Mesenchymal stem cell (in vitro differentiated cells and primary cell): ENCODE results near the gene KRT6B.

Source experiments
- DNase-seq: peaks from one replicate; pipeline ENCODE4 v3.0.0-alpha.2; 2013
- H2AFZ ChIP-seq: one replicate; pipeline ENCODE4 v1.6.1; 2013; ENCODE audit warnings: low read depth, mild to moderate bottlenecking, control low read depth, inconsistent platforms, low read length, moderate library complexity
- H2AK5ac ChIP-seq: 2 replicates; pipeline ENCODE4 v1.6.1; 2013; ENCODE audit warnings: low read length, moderate library complexity, mild to moderate bottlenecking, inconsistent platforms; ENCODE audit not compliant: severe bottlenecking
- H2BK120ac ChIP-seq: one replicate; pipeline ENCODE4 v1.6.1; 2013; ENCODE audit warnings: low read depth, mild to moderate bottlenecking, inconsistent platforms, low read length, moderate library complexity
- H2BK12ac ChIP-seq, 2 experiments: one replicate each; pipeline ENCODE4 v1.6.1; 2013; ENCODE audit warnings: inconsistent platforms in 2 of 2, low read length in 2 of 2, mild to moderate bottlenecking in 2 of 2, moderate library complexity in 2 of 2, control low read depth in 1 of 2
- H2BK15ac ChIP-seq: one replicate; pipeline ENCODE4 v1.6.1; 2013; ENCODE audit warnings: mild to moderate bottlenecking, low read depth, inconsistent platforms; ENCODE audit not compliant: poor library complexity, severe bottlenecking
- H2BK5ac ChIP-seq: 2 replicates; pipeline ENCODE4 v1.6.1; 2013; ENCODE audit warnings: low read depth, mild to moderate bottlenecking, low read length, control low read depth, inconsistent platforms; ENCODE audit not compliant: poor library complexity, severe bottlenecking
- H3K14ac ChIP-seq, 2 experiments: one replicate each; pipeline ENCODE4 v1.6.1; 2013; ENCODE audit warnings: inconsistent platforms in 2 of 2, low read length in 2 of 2, control low read depth in 1 of 2, mild to moderate bottlenecking in 1 of 2, moderate library complexity in 1 of 2
- H3K18ac ChIP-seq, 2 experiments: one replicate each; pipeline ENCODE4 v1.6.1; 2013; ENCODE audit warnings: inconsistent platforms in 2 of 2, low read length in 2 of 2, control low read depth in 1 of 2, low read depth in 1 of 2, mild to moderate bottlenecking in 1 of 2
- H3K23ac ChIP-seq, 2 experiments: one replicate each; pipeline ENCODE4 v1.6.1; 2013; ENCODE audit warnings: inconsistent platforms in 2 of 2, low read length in 2 of 2, mild to moderate bottlenecking in 2 of 2, moderate library complexity in 2 of 2, control low read depth in 1 of 2
- H3K27ac ChIP-seq: 2 replicates; pipeline ENCODE4 v1.5.1; 2013; ENCODE audit warnings: mild to moderate bottlenecking, moderate library complexity, low read length, control low read depth, inconsistent platforms; ENCODE audit not compliant: poor library complexity, severe bottlenecking
- H3K27me3 ChIP-seq, 2 experiments: 2 replicates each; pipeline versions ENCODE4 v1.6.1 to v1.7.0; 2013; ENCODE audit warnings: low read length in 2 of 2, mild to moderate bottlenecking in 2 of 2, moderate library complexity in 2 of 2, control low read depth in 1 of 2, inconsistent platforms in 1 of 2; ENCODE audit not compliant: control insufficient read depth in 1 of 2, insufficient read depth in 1 of 2
- H3K36me3 ChIP-seq, 2 experiments: 2 replicates each; pipeline versions ENCODE4 v1.6.1 to v1.7.0; 2013; ENCODE audit warnings: low read length in 2 of 2, control low read depth in 1 of 2, inconsistent platforms in 1 of 2, low read depth in 1 of 2, mild to moderate bottlenecking in 1 of 2; ENCODE audit not compliant: insufficient read depth in 2 of 2, control insufficient read depth in 1 of 2
- H3K4ac ChIP-seq, 2 experiments: one replicate each; pipeline ENCODE4 v1.6.1; 2013; ENCODE audit warnings: inconsistent platforms in 2 of 2, low read length in 2 of 2, mild to moderate bottlenecking in 2 of 2, moderate library complexity in 2 of 2, control low read depth in 1 of 2, low read depth in 1 of 2
- H3K4me1 ChIP-seq: 2 replicates; pipeline ENCODE4 v1.6.1; 2013; ENCODE audit warnings: low read depth, low read length, control low read depth; ENCODE audit not compliant: control insufficient read depth, insufficient read depth
- H3K4me2 ChIP-seq: 2 replicates; pipeline ENCODE4 v1.6.1; 2013; ENCODE audit warnings: low read length, mild to moderate bottlenecking, inconsistent platforms; ENCODE audit not compliant: poor library complexity, severe bottlenecking
- H3K4me3 ChIP-seq, 2 experiments: 2 replicates each; pipeline versions ENCODE4 v1.5.1 to v1.7.0; 2013; ENCODE audit warnings: low read length in 2 of 2, mild to moderate bottlenecking in 2 of 2, control low read depth in 1 of 2, low read depth in 1 of 2; ENCODE audit not compliant: insufficient read depth in 1 of 2
- H3K79me1 ChIP-seq: replicated peaks from 2 replicates; pipeline ENCODE4 v1.6.1; 2013; ENCODE audit warnings: mild to moderate bottlenecking, control low read depth, low read length, inconsistent platforms; ENCODE audit not compliant: poor library complexity, severe bottlenecking
- H3K9ac ChIP-seq: 2 replicates; pipeline ENCODE4 v1.7.0; 2013; ENCODE audit warnings: mild to moderate bottlenecking, low read length, moderate library complexity
- H3K9me3 ChIP-seq: 2 replicates; pipeline ENCODE4 v1.7.0; 2013; ENCODE audit warnings: mild to moderate bottlenecking, low read length; ENCODE audit not compliant: control insufficient read depth
- H4K8ac ChIP-seq: one replicate; pipeline ENCODE4 v1.6.1; 2013; ENCODE audit warnings: inconsistent platforms, mild to moderate bottlenecking, low read length, moderate library complexity
- H4K91ac ChIP-seq: one replicate; pipeline ENCODE4 v1.6.1; 2013; ENCODE audit warnings: mild to moderate bottlenecking, low read length, inconsistent platforms
- WGBS: methylation state at CpG from one replicate; pipeline ENCODE4 v1.1.7; 2013; ENCODE audit warnings: mixed read lengths; 5-methylcytosine and 5-hydroxymethylcytosine counted together

KRT6B gene

GRCh38 chr12:52444647-52445595, 7.0 kb downstream of the KRT6B start:
- Histone ChIP-seq H2BK12ac (no peak overlapping the region), H4K8ac (no peak overlapping the region), H3K9ac (no peak overlapping the region), H2BK120ac (no peak overlapping the region), H3K23ac (no peak overlapping the region), H3K27ac (no peak overlapping the region), H2BK15ac (no peak overlapping the region), H2BK5ac (no peak overlapping the region), H3K4ac (no peak overlapping the region), H3K9me3 (no peaks in the 10 kb centered on the region), H4K91ac (no peak overlapping the region), H2AK5ac (no peak overlapping the region), H3K27me3 (peaks cover 18 to 44% of the 10 kb centered on the region in 2 experiments), H3K79me1 (no peaks in the 10 kb centered on the region), H3K18ac (no peak overlapping the region), H3K4me3 (no peak overlapping the region), H3K4me2 (no peak overlapping the region), H2AFZ (no peak overlapping the region), H3K14ac (no peak overlapping the region), H3K4me1 (no peaks in the 10 kb centered on the region), H3K36me3 (no peaks in the 10 kb centered on the region)
- 91% methylated on average over 7 of the region's 10 CpGs for WGBS
- no peak for DNase-seq

DNA sequence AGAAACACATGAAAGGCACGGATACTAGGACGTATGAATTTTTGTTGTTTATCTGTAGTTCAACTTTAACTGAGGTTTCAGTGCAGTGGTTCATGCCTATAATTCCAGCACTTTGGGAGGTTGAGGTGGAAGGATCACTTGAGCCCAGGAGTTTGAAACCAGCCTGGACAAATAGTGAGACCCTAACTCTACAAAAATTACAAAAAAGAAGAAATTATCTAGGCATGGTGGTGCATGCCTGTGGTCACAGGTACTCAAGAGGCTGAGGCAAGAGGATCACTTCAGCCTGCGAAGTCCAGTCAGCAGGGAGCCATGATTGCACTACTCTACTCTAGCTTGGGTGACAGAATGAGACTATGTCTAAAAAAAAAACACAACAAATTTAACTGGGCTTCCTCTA, 8.0 kb downstream of the KRT6B start:
- Histone ChIP-seq H3K4me2 (no peak overlapping the region), H3K36me3 (no peaks in the 10 kb centered on the region), H2BK12ac (no peak overlapping the region), H2BK15ac (no peak overlapping the region), H4K91ac (no peak overlapping the region), H2BK120ac (no peak overlapping the region), H3K4me1 (no peaks in the 10 kb centered on the region), H3K27ac (no peak overlapping the region), H2AK5ac (no peak overlapping the region), H3K18ac (no peak overlapping the region), H3K9me3 (no peaks in the 10 kb centered on the region), H3K14ac (no peak overlapping the region), H3K4ac (no peak overlapping the region), H3K23ac (no peak overlapping the region), H4K8ac (no peak overlapping the region), H2BK5ac (no peak overlapping the region), H3K27me3 (peaks cover 24 to 41% of the 10 kb centered on the region in 2 experiments), H3K4me3 (no peak overlapping the region), H2AFZ (no peak overlapping the region), H3K9ac (no peak overlapping the region), H3K79me1 (no peaks in the 10 kb centered on the region)
- WGBS = 60% methylated on average over 2 of the region's 3 CpGs
- DNase-seq = no peak

GRCh38 chr12:52442600-52443061, 9.3 kb downstream of the KRT6B start:
- no peak overlapping the region for H3K4ac ChIP-seq
- WGBS = 23% methylated on average over 6 of the region's 6 CpGs
- H3K27ac ChIP-seq = no peak overlapping the region
- no peaks in the 10 kb centered on the region for H3K36me3 ChIP-seq
- DNase-seq = peak; percentile 10
- H3K27me3 ChIP-seq = peaks cover 27 to 36% of the 10 kb centered on the region in 2 experiments
- H2BK120ac ChIP-seq = no peak overlapping the region
- no peak overlapping the region for H3K18ac ChIP-seq
- no peak overlapping the region for H4K8ac ChIP-seq
- no peak overlapping the region for H3K14ac ChIP-seq
- H3K4me3 ChIP-seq = no peak overlapping the region
- no peak overlapping the region for H2BK12ac ChIP-seq
- H3K4me1 ChIP-seq = no peaks in the 10 kb centered on the region
- H2BK15ac ChIP-seq = no peak overlapping the region
- H2BK5ac ChIP-seq = no peak overlapping the region
- H3K23ac ChIP-seq = no peak overlapping the region
- H3K4me2 ChIP-seq = no peak overlapping the region
- no peak overlapping the region for H2AK5ac ChIP-seq
- no peak overlapping the region for H2AFZ ChIP-seq
- H4K91ac ChIP-seq = no peak overlapping the region
- no peak overlapping the region for H3K9ac ChIP-seq
- no peaks in the 10 kb centered on the region for H3K79me1 ChIP-seq
- H3K9me3 ChIP-seq = no peaks in the 10 kb centered on the region

- no peak for DNase-seq
- no peak overlapping the region for H3K14ac ChIP-seq
- H3K4me3 ChIP-seq = no peak overlapping the region
- H3K4me1 ChIP-seq = no peaks in the 10 kb centered on the region
- no peak overlapping the region for H4K8ac ChIP-seq
- H2BK5ac ChIP-seq = no peak overlapping the region
- no peaks in the 10 kb centered on the region for H3K9me3 ChIP-seq
- H2AFZ ChIP-seq = no peak overlapping the region
- no peak overlapping the region for H3K4me2 ChIP-seq
- peak overlapping the region; percentile 6 for H3K9ac ChIP-seq
- 74% methylated on average over 9 of the region's 9 CpGs for WGBS
- H3K27ac ChIP-seq = no peak overlapping the region
- H3K18ac ChIP-seq = no peak overlapping the region
- no peak overlapping the region for H2BK15ac ChIP-seq
- H3K36me3 ChIP-seq = no peaks in the 10 kb centered on the region
- H4K91ac ChIP-seq = no peak overlapping the region
- no peak overlapping the region for H3K23ac ChIP-seq
- H3K4ac ChIP-seq = no peak overlapping the region
- no peak overlapping the region for H2AK5ac ChIP-seq
- H2BK120ac ChIP-seq = no peak overlapping the region
- H3K27me3 ChIP-seq = peaks cover 26 to 28% of the 10 kb centered on the region in 2 experiments
- no peak overlapping the region for H2BK12ac ChIP-seq
- no peaks in the 10 kb centered on the region for H3K79me1 ChIP-seq
Observed at GRCh38 chr12:52441320-52441911, 10.5 kb downstream of the KRT6B start.
